ENCODE measurements around the gene HORMAD1.
"Not testable (repeated sequence)": the region's sequence is repeated elsewhere in the genome, so short reads cannot be mapped to it uniquely, and the experiment has no call there.

Gene HORMAD1

GRCh38 chr1:150720703-150721102 is at the start of gene HORMAD1:
HORMAD1 (minus strand) TSS chr1:150720895; CDS start chr1:150719505, 1,390 bp downstream.
- Histone ChIP-seq H3K27me3 (ENCODE audit: insufficient read depth, low read depth, severe bottlenecking) (no peaks in the 10 kb centered on the region), H3K27ac (no peak within 1 kb of the TSS), H3K4me3 (ENCODE audit: low read depth, low read length) (no peak within 1 kb of the TSS), H3K36me3 (no peaks in the 10 kb centered on the region), H3K9me3 (ENCODE audit: severe bottlenecking) (peaks cover 11% of the 10 kb centered on the region)
- TF ChIP-seq CTCF (IDR thresholded peaks at IDR 0.05; ENCODE audit: low read depth, low read length) = no peak
- no peak for DNase-seq

- H3K4me3 ChIP-seq (ENCODE audit: low read depth, low read length); H3K27ac ChIP-seq: not testable (repeated sequence)
Measured at GRCh38 chr1:150767704-150768103, 47.0 kb upstream of the HORMAD1 start.

GRCh38 chr1:150765977-150766301 is 45.2 kb upstream of the HORMAD1 start:
- not testable (repeated sequence) for H3K4me3 ChIP-seq (ENCODE audit: low read depth, low read length); H3K27ac ChIP-seq; H3K36me3 ChIP-seq; DNase-seq; H3K27me3 ChIP-seq (ENCODE audit: insufficient read depth, low read depth, severe bottlenecking); H3K9me3 ChIP-seq (ENCODE audit: severe bottlenecking)

More at GRCh38 chr1:150767704-150768103, 47.0 kb upstream of the HORMAD1 start:
- not testable (repeated sequence) for H3K27me3 ChIP-seq (ENCODE audit: insufficient read depth, low read depth, severe bottlenecking); DNase-seq; H3K36me3 ChIP-seq; H3K9me3 ChIP-seq (ENCODE audit: severe bottlenecking)

GRCh38 chr1:150765296-150765976 is 44.7 kb upstream of the HORMAD1 start, which contains the start of gene CTSS:
CTSS (minus strand) TSS chr1:150765778; CDS start chr1:150764763, 1,015 bp downstream.
- H3K4me3 ChIP-seq (ENCODE audit: low read depth, low read length) = no peak within 1 kb of the TSS

GRCh38 chr1:150764617-150765101 is 44.0 kb upstream of the HORMAD1 start:
- Histone ChIP-seq H3K4me3 (ENCODE audit: low read depth, low read length) (no peak overlapping the region), H3K27me3 (ENCODE audit: insufficient read depth, low read depth, severe bottlenecking) (no peaks in the 10 kb centered on the region), H3K36me3 (no peaks in the 10 kb centered on the region), H3K27ac (no peak overlapping the region), H3K9me3 (ENCODE audit: severe bottlenecking) (peaks cover 5% of the 10 kb centered on the region)
- no peak for TF ChIP-seq CTCF (IDR thresholded peaks at IDR 0.05; ENCODE audit: low read depth, low read length)
- no peak for DNase-seq

More at GRCh38 chr1:150765296-150765976, 44.7 kb upstream of the HORMAD1 start, which contains the start of gene CTSS:
- TF ChIP-seq CTCF (IDR thresholded peaks at IDR 0.05; ENCODE audit: low read depth, low read length) = no peak
- no peaks in the 10 kb centered on the region for H3K27me3 ChIP-seq (ENCODE audit: insufficient read depth, low read depth, severe bottlenecking)
- no peak within 1 kb of the TSS for H3K27ac ChIP-seq
- DNase-seq = no peak
- peaks cover under 1% of the 10 kb centered on the region for H3K9me3 ChIP-seq (ENCODE audit: severe bottlenecking)
- H3K36me3 ChIP-seq = no peaks in the 10 kb centered on the region

GRCh38 chr1:150763018-150763417 is 42.3 kb upstream of the HORMAD1 start:
- no peak for TF ChIP-seq CTCF (IDR thresholded peaks at IDR 0.05; ENCODE audit: low read depth, low read length)
- Histone ChIP-seq H3K27me3 (ENCODE audit: insufficient read depth, low read depth, severe bottlenecking) (no peaks in the 10 kb centered on the region), H3K4me3 (ENCODE audit: low read depth, low read length) (no peak overlapping the region), H3K9me3 (ENCODE audit: severe bottlenecking) (peaks cover 5% of the 10 kb centered on the region), H3K36me3 (no peaks in the 10 kb centered on the region), H3K27ac (no peak overlapping the region)
- DNase-seq = no peak

- no peaks in the 10 kb centered on the region for H3K27me3 ChIP-seq (ENCODE audit: insufficient read depth, low read depth, severe bottlenecking)
- H3K4me3 ChIP-seq (ENCODE audit: low read depth, low read length) = no peak overlapping the region
- TF ChIP-seq CTCF (IDR thresholded peaks at IDR 0.05; ENCODE audit: low read depth, low read length) = no peak
- H3K27ac ChIP-seq = no peak overlapping the region
- DNase-seq = no peak
- no peaks in the 10 kb centered on the region for H3K36me3 ChIP-seq
- peaks cover 5% of the 10 kb centered on the region for H3K9me3 ChIP-seq (ENCODE audit: severe bottlenecking)
Measured at GRCh38 chr1:150762552-150762951, 41.9 kb upstream of the HORMAD1 start.
